Stimulated activated CD4-positive, alpha-beta T cell treated with anti-CD3 and anti-CD28 coated beads, Interleukin-1b, Interleukin-23, amount 100 ng/mL, for 24 hours (primary cell): ENCODE data around the gene GSN.

Experiments used
- DNase-seq, 4 experiments: peaks; one replicate each; pipeline ENCODE4 v3.0.0-alpha.2; 2020; ENCODE audit warnings: low read depth in 4 of 4, low spot score in 1 of 4

GSN gene

DNA sequence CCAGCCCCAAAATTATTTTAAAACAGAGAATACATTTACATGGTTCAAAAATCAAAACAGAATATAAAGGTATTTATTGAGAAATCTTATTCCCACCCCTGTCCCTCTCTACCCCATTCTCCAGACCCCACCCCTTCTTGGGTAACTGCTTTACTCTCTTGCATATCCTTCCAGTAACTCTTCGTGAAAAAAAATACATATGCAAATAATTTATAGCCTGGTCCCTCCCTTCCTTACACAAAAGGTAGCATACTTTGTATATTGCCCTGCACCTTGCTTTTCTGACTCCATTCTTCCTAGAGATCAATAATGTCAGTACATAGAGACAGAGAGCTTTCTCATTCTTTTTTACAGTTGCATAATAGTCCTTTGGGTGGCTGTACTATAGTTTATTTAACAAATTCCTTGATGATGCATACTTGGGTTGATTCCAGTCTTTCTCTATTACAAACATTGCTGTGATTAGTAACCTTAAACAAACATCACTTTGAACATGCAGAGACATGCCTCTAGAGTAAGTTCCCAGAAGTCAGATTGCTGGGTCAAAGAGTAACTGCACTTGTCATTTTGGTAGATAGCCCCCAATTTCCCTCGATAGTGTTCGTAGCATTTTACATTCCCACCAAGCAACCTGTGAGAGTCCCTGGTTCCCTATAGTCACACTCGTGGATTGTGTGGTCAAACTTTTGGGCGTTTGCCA is 54.2 kb downstream of the GSN start:
- no peak for DNase-seq

DNA sequence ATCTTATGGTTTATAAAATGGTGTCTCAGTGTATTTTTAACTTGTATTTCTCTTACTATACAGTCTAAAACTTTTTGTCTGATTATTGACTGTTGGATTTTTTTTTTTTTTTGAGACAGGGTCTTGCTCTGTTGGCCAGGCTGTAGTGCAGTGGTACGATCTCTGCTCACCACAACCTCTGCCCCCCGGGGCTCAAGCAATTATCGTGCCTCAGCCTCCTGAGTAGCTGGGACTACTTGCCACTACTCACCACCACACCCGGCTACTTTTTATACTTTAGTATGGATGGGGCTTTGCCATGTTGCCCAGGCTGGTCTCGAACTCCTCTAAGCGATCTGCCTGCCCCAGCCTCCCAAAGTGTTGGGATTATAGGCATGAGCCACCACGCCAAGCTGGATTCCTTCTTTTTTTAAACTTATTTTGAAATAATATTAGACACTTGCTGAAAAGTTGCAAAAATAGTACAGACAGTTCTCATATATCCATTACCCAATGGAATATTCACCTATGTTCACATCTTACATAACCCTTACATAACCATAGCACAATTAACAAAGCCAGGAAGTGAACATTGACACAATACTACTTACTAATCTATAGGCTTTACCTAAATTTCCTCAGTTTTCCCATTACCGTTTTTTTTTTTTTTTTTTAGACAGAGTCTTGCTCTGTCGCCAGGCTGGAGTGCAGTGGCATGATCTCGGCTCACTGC is 54.9 kb downstream of the GSN start:
- DNase-seq = no peak

DNA sequence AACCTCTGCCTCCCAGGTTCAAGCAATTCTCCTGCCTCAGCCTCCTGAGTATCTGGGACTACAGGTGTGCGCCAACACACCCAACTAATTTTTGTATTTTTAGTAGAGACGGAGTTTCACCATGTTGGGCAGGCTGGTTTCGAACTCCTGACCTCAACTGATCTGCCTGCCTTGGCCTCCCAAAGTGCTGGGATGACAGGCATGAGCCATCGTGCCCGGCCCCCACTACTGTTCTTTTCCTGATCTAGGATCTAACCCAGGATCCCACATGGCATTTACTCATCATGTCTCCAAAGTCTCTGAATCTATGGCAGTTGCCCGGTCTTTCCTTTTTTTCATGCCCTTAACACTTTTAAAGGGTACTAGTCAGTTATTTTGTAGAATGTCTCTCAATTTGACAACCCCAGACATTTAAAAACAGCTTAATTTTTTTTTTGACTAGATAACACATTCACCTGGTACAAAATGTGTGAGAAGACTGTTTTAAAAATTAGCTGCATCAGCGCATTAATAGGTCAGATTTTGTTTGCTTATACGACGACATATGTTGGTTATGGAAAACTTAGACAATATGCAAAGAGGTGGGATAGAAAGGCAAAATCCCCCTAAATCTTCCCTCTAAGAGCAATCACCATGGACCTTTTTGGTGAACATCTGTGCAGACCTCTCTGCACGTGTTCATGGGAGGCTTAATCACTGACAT is 55.6 kb downstream of the GSN start:
- DNase-seq = no peak

DNA sequence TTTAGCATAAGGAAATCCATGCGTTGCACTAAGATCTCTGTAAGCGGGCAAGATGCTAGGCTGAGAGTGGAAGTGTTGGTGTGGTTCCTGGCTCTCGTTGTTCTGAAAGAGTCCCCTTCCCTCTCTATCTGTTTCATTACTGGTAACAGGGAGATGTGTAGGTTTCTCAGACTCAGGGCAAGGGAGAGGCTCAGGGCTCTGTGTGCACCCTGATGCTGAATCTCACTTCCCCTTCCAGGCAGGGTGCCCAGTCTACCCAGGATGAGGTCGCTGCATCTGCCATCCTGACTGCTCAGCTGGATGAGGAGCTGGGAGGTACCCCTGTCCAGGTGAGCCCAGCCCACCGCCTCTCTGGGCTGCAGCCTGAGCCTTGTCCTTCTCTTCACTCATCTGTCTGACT is 56.4 kb downstream of the GSN start:
- DNase-seq = no peak

- no peak for DNase-seq
Observed at GRCh38 chr9:121324755-121325154, 56.8 kb downstream of the GSN start.

DNA sequence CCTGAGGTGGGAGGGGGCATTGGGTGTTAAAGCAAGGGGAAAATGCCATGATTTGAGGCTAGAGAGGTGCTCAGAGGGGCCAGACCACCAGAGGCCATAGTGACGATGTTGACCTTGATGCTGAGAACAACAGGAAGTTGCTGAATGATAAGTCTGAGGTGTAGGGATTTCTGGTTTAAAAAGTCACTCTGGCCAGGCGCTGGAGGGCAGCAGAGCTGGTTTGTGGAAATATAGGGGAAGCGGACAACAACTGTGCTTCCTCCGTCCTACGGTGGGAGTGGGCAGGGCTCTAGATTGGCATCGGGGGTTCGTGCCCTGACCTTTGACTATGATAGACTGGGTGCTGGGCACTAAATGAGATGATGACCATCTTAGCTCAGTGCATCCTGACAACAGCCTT is 57.4 kb downstream of the GSN start:
- DNase-seq = no peak

GRCh38 chr9:121326130-121326838 is 58.3 kb downstream of the GSN start:
- no peak for DNase-seq

DNA sequence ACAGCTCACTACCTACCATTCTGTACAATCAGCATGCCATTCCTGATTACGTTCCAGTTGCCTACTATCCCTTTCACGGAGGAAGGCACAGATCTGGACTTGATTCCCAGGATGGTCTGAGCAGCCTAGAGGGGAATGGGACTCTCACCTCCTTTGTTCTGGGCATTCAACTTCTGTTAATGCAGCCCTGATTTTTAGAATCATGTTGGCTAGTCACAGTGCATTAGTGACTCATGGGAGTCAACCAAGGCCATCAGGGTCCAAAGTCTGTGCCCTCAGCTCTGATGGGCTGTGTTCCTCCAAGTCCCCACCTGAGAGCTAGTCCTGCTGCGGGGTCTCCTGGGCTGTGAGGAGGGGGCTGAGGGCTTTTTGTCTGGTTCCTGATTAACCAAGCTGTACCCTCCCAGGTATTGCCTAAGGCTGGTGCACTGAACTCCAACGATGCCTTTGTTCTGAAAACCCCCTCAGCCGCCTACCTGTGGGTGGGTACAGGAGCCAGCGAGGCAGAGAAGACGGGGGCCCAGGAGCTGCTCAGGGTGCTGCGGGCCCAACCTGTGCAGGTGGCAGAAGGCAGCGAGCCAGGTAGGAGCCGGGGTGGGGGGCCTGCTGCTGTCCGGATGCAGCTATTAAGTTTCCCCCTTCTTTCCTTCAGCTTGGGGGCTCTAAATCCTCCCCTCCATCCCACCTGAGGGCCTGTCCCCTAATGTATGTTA is 59.1 kb downstream of the GSN start:
- DNase-seq = no peak

GRCh38 chr9:121328476-121328875 is 60.5 kb downstream of the GSN start:
- DNase-seq = no peak

DNA sequence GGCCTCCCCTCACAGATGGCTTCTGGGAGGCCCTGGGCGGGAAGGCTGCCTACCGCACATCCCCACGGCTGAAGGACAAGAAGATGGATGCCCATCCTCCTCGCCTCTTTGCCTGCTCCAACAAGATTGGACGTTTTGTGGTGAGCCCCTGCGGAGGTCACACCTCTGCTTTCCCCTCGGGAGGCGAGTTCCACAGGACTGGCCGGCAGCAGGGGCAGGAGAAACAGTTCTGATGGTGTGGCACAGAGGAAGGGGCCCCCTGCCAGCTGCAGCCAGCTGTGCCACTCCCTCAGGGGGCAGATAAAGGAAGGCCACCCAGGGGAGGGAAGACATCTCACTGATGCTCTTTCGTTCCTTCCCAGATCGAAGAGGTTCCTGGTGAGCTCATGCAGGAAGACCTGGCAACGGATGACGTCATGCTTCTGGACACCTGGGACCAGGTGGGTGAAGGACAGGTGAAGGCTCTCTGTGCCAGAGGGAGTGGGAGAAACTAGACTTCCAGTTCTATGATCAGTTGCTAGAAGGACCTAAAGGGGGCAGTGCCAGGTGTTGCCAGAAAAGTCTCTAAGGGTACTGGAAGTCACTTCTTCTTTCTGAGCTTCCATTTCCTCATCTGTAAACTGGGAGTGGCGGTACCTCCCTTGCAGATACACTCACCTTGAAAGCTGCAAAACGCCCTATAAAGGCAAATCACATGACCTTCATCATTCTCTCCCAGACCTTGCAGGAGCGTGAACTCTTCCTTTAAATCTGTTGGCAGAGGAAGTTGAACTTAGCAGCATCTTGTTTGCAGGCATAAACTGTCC is 61.1 kb downstream of the GSN start:
- no peak for DNase-seq

- no peak for DNase-seq
Observed at GRCh38 chr9:121331549-121331948, 63.6 kb downstream of the GSN start.

- DNase-seq = no peak
Observed at GRCh38 chr9:121331992-121332685, 64.2 kb downstream of the GSN start.

- DNase-seq = no peak
Observed at GRCh38 chr9:121333950-121334773, 66.2 kb downstream of the GSN start.

- DNase-seq = no peak
Observed at GRCh38 chr9:121336665-121337064, 68.7 kb downstream of the GSN start.

DNA sequence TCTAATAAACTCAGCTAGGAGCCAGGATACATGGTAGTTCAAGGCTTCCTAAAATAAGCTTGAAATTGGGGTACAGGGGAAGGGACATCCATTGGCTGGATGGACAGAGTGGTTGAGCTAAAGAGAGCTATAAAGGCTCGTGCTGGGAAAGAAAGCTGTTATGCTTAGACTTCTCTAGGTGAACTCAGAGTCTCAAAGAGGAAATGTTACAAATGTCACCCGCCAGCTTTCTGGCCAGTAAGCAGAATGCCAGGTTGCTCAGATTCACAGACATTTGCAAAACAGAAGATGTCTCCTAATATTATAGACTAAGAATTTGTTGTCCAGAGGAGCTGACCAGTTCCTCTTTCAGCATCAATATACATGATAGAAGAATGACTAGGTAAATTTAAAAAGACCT is 71.5 kb downstream of the GSN start:
- no peak for DNase-seq

DNA sequence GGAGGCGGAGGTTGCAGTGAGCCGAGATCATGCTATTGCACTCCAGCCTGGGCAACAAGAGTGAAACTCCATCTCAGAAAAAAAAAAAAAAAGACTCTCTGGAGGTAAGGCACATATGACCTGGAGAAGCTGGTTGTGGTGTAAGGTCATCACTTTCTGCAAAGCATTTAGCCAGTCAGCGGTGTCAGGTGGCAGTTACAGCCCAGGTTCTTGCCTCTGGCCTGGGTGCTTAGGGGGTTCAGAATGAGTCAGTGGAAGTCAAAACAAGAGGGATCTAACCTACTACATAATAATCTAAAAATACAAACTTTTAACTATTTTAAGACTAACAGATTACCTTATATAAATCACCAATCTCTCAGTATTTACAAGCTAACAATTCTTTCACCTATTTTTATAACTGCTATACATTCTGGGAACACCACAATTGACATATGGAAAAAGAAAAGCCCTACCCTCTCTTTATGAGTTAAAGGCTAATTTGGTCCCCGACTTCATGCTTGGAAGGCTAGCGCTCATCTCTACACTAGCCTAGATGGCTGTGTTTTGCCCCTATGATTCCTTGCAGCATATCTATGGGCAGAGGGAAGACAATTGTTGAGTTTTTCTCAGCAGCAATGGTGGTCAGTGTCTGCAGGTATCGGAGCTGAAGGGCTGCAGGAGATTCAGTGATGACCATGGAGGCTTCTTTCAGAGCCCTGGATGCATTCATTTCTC is 72.9 kb downstream of the GSN start:
- no peak for DNase-seq

DNA sequence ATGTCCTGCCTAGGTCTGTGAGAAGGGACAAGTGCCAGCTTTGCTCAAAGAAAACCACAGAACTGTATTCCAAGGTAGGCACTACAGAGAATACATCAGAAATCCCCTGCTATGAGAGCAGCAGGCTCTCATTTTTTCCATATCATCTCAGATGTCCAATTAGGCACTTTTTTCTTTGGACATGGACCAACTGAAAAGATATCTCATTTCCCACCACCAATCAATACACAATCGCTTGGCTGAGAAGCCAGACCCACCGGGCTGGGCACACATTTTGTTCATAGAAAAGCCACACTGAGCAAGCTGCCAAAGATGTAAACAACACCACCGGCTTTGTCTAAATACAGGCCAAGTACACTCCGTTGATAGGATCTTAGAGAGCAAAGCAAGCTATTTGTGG is 76.2 kb downstream of the GSN start:
- DNase-seq = no peak

DNA sequence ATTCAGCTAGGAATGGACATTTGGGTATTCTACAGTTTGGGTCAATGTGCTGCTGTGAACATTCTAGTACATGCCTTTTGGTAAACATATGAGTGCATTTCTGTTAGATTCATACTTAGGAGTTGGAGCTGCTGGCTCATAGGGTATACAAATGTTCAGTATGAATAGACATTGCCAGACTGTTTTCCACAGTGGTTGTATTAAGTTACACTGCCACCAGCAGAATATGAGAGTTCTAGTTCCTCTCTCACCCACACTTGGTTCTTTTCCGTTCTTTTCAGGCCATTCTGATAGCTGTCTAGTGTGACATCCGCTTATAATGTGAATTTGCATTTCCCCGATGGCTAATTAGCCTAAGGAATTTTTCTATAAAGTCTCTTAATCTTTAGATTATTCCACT is 77.1 kb downstream of the GSN start:
- no peak for DNase-seq
